A673 (cell line): ENCODE measurements around the gene CCDC116. TPM values are rescaled to one million over a fixed set of nuclear protein-coding genes. Genes with fewer than 3 reads are reported as not detected.
A peak's percentile ranks its signal among the peaks of the same experiment; 100 is the strongest.
"Not testable (repeated sequence)": the region's sequence is repeated elsewhere in the genome, so short reads cannot be mapped to it uniquely, and the experiment has no call there.

Experiments
- BruUV-seq: library from RNA; stranded (reverse); fragments of 400-500 nt; replicated peaks from 2 replicates; lab custom pipeline; 2021; lab: Mats Ljungman, UMichigan
- CTCF ChIA-PET: fragments of 300-600 bp; sonication (Branson Sonifier 250); formaldehyde crosslinking; loops from one replicate; lab custom pipeline; 2022; ENCODE audit warnings: antibody characterized with exemption; lab: Charles Lee
- POLR2A ChIA-PET: fragments of 300-600 bp; sonication (Branson Sonifier 250); formaldehyde crosslinking; loops from one replicate; lab custom pipeline; 2022; ENCODE audit warnings: antibody characterized with exemption; ENCODE audit not compliant: low non-redundant PET; lab: Charles Lee
- DNase-seq: peaks from one replicate; pipeline ENCODE4 v3.0.0-alpha.2; 2015; ENCODE audit warnings: low spot score
- H3K27ac ChIP-seq: fragments of 200-600 bp; sonication (generic); 2 replicates; pipeline ENCODE4 v1.5.1; 2016; ENCODE audit warnings: mixed run types, low read depth, mild to moderate bottlenecking, mixed read lengths, antibody characterized with exemption, low read length; ENCODE audit not compliant: poor library complexity, severe bottlenecking
- H3K27me3 ChIP-seq: fragments of 200-600 bp; sonication (generic); replicated peaks from 2 replicates; pipeline ENCODE4 v1.6.1; 2017; ENCODE audit warnings: mixed run types, low read depth, mild to moderate bottlenecking, mixed read lengths, antibody characterized with exemption, low read length; ENCODE audit not compliant: insufficient read depth, poor library complexity
- H3K36me3 ChIP-seq: fragments of 200-600 bp; sonication (generic); 2 replicates; pipeline ENCODE4 v1.6.1; 2016; ENCODE audit warnings: mixed run types, mild to moderate bottlenecking, mixed read lengths, antibody characterized with exemption, low read length; ENCODE audit not compliant: insufficient read depth, poor library complexity, severe bottlenecking
- H3K4me1 ChIP-seq: fragments of 200-600 bp; sonication (generic); 2 replicates; pipeline ENCODE4 v1.6.1; 2017; ENCODE audit warnings: mixed run types, mild to moderate bottlenecking, mixed read lengths, antibody characterized with exemption, low read length; ENCODE audit not compliant: insufficient read depth, poor library complexity, severe bottlenecking
- H3K4me3 ChIP-seq: fragments of 200-600 bp; sonication (generic); 2 replicates; pipeline ENCODE4 v1.5.1; 2016; ENCODE audit warnings: low read depth, mixed run types, mild to moderate bottlenecking, mixed read lengths, low read length; ENCODE audit not compliant: poor library complexity, severe bottlenecking
- H3K9me3 ChIP-seq: fragments of 200-600 bp; sonication (generic); 2 replicates; pipeline ENCODE4 v1.6.1; 2016; ENCODE audit warnings: mixed run types, low read depth, mild to moderate bottlenecking, mixed read lengths, antibody characterized with exemption, low read length; ENCODE audit not compliant: poor library complexity, severe bottlenecking
- EZH2 ChIP-seq: fragments of 200-600 bp; sonication (generic); IDR thresholded peaks from 2 replicates; pipeline ENCODE4 v1.6.1; 2017; ENCODE audit warnings: borderline replicate concordance, low read depth, mild to moderate bottlenecking, mixed read lengths, antibody characterized with exemption, low read length; ENCODE audit not compliant: poor library complexity, severe bottlenecking
- intact Hi-C: fragments of 100-400 bp; cut with micrococcal nuclease; formaldehyde crosslinking; loops from one replicate; pipeline ENCODE4 v1.10.0; 2022; ENCODE audit not compliant: unreplicated experiment
- total RNA-seq: library from RNA; stranded (reverse); gene quantifications from 2 replicates; pipeline ENCODE4 v1.2.3, GENCODE V29; 2021
- TF ChIP-seq, protein P1 (sequence below): fragments of 300-800, 200-600 bp; sonication (generic); conservative IDR thresholded peaks from 2 replicates; pipeline ENCODE4 v1.5.1; 2017; ENCODE audit warnings: low read depth, mild to moderate bottlenecking, antibody characterized with exemption, low read length, moderate library complexity, mixed read lengths

CCDC116 gene
- total RNA-seq, 1 experiment from 2014 or later = 1.3 TPM

DNA sequence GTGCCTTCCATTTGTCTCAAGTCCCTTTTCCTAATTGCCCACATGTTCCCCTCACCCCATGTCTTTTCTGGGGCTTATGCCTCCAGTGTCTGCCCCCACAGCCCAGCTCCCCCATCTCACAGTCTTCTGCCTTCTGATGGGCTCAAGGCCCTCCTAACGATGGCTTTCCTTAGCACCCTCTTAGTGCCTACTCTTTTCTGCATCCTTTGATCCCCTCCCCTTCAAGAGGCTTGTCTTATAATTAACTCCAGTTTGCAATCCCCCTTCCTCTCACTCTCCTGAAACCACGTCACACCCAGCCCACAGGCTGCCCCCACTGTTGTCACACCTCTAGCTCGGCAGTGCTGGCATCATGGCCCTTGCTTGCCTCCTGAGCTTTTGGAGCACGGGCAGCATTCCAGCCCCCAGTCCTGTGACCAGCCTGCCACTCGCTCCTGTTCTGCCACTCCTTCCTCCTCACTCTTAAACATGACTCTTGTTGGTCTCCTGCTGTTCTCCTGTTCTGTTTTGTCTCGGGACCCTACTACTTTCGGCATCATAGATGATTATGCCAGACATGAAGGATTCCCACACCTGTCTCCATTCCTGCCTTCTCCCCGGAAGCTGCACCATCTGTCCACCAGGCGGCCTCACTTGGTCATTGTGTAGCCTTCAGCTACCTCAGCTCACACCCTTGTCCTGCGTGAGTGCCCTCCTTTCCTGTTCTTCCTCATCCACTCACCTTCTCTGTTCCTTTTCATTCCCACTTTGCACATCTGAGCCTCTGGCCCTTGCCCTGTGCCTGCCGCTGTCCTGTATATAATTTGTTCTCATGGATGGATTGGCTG lies 38.9 kb upstream of the CCDC116 start:
- Histone ChIP-seq H3K4me1 (no peaks in the 10 kb centered on the region), H3K36me3 (peaks cover 56% of the 10 kb centered on the region), H3K27ac (no peak overlapping the region), H3K9me3 (no peaks in the 10 kb centered on the region), H3K27me3 (no peaks in the 10 kb centered on the region), H3K4me3 (no peak overlapping the region)
- no peak for TF ChIP-seq EZH2
- TF ChIP-seq, protein P1, sequence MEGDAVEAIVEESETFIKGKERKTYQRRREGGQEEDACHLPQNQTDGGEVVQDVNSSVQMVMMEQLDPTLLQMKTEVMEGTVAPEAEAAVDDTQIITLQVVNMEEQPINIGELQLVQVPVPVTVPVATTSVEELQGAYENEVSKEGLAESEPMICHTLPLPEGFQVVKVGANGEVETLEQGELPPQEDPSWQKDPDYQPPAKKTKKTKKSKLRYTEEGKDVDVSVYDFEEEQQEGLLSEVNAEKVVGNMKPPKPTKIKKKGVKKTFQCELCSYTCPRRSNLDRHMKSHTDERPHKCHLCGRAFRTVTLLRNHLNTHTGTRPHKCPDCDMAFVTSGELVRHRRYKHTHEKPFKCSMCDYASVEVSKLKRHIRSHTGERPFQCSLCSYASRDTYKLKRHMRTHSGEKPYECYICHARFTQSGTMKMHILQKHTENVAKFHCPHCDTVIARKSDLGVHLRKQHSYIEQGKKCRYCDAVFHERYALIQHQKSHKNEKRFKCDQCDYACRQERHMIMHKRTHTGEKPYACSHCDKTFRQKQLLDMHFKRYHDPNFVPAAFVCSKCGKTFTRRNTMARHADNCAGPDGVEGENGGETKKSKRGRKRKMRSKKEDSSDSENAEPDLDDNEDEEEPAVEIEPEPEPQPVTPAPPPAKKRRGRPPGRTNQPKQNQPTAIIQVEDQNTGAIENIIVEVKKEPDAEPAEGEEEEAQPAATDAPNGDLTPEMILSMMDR = peak; percentile 35
- intact Hi-C loops = no loop called here
- BruUV-seq = no TSS peak
- ChIA-PET CTCF (no interaction called here), POLR2A (no interaction called here)
- no peak for DNase-seq

DNA sequence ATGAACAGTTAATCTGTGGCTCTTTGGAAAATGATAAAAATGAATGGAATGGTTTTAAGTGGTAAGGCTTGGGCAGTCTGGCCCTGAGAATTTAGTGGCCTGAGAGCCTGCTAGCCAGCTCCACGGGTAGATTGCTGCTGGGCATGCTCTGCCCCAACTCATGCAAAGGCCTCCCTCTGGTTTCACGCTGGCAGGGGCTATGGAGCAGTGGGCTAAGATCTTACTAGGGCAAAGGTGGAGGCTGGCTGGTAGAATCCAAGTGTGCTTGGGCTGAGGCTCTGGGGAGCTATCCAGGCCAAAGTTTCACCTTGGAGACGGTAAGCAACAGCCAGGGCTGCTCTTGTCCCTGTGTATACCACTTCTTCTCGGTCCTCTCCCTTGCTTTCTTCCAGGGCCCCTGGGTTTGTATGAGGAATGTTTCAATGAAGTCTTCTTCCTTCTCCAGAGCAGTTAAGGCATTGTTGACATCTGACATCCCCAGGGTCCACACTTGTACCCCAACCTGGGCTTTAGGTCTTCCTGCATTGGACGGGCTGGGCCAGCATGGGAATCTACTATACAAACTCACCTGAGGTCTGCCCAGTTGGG lies 37.6 kb upstream of the CCDC116 start:
- BruUV-seq = no TSS peak
- TF ChIP-seq EZH2 = no peak
- TF ChIP-seq, protein P1 = no peak
- H3K27me3 ChIP-seq = no peaks in the 10 kb centered on the region
- H3K4me1 ChIP-seq = no peaks in the 10 kb centered on the region
- CTCF ChIA-PET = no interaction called here
- intact Hi-C loops = no loop called here
- H3K36me3 ChIP-seq = peaks cover 62% of the 10 kb centered on the region
- DNase-seq = no peak
- H3K4me3 ChIP-seq = no peak overlapping the region
- H3K9me3 ChIP-seq = no peaks in the 10 kb centered on the region
- H3K27ac ChIP-seq = no peak overlapping the region
- POLR2A ChIA-PET = no interaction called here

DNA sequence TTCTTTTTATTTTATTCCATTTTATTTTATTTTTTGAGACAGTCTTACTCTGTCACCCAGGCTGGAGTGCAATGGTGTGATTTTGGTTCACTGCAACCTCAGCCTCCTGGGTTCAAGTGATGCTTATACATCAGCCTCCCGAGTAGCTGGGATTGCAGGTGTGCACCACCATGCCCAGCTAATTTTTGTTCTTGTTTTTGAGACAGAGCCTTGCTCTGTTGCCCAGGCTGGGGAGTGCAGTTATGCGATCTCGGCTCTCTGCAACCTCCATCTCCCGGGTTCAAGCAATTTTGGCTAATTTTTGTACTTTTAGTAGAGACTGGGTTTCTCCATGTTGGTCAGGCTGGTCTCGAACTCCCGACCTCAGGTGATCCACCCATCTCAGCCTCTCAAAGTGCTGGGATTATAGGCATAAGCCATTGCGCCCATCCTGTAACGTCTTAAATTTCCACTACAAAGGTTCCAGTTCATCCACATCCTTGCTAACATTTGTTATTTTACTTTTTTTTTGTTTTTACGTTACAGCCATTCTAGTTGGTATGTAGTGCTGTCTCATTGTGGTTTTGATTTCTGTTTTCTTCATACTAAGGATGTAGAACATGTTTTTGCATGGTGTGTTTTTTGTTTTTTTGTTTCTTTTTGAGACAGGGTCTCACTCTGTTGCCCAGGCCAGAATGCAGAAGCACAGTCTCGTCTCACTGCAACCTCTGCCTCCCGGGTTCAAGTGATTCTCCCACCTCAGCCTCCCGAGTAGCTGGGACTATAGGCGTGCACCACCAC lies 36.0 kb upstream of the CCDC116 start:
- CTCF ChIA-PET = not testable (repeated sequence)

More for the DNA sequence above, 36.0 kb upstream of the CCDC116 start:
- H3K4me1 ChIP-seq, H3K4me3 ChIP-seq, H3K27ac ChIP-seq, POLR2A ChIA-PET, DNase-seq, H3K9me3 ChIP-seq, intact Hi-C loops, H3K27me3 ChIP-seq, BruUV-seq: not testable (repeated sequence)
- H3K36me3 ChIP-seq = peaks cover 62% of the 10 kb centered on the region
